Measurements from ENCODE around the gene HSFX2.
A peak's percentile ranks its signal among the peaks of the same experiment; 100 is the strongest.

Gene HSFX2

DNA sequence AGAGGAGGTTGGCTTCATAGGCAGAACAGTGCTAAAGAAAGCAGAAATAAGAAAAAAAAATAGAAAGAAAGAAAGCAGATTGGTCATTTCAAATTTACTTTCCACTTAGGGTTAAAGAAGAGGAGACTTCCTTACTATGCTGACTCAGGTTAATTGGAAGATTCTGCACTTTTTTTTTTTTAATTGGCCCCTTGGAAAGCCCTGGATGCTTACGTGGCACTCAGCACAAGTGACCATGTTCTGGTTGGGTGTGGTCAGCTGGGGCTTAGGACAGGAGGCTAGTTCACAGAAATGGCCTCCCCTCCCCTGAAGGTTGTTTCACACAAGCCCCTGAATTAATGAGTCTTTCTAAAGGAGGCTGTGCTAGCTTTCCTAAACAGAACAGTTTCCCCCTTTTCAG lies 22.4 kb downstream of the HSFX2 start:
- peak; percentile 15 for DNase-seq (ENCODE audit: low read depth)
- TF ChIP-seq, protein P1, sequence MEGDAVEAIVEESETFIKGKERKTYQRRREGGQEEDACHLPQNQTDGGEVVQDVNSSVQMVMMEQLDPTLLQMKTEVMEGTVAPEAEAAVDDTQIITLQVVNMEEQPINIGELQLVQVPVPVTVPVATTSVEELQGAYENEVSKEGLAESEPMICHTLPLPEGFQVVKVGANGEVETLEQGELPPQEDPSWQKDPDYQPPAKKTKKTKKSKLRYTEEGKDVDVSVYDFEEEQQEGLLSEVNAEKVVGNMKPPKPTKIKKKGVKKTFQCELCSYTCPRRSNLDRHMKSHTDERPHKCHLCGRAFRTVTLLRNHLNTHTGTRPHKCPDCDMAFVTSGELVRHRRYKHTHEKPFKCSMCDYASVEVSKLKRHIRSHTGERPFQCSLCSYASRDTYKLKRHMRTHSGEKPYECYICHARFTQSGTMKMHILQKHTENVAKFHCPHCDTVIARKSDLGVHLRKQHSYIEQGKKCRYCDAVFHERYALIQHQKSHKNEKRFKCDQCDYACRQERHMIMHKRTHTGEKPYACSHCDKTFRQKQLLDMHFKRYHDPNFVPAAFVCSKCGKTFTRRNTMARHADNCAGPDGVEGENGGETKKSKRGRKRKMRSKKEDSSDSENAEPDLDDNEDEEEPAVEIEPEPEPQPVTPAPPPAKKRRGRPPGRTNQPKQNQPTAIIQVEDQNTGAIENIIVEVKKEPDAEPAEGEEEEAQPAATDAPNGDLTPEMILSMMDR (conservative IDR thresholded peaks at IDR 0.05; ENCODE audit: control insufficient read depth, insufficient read depth, low read depth, low read length), result no peak
- no peak overlapping the region for H3K4me3 ChIP-seq (ENCODE audit: control insufficient read depth, low read depth, low read length)

DNA sequence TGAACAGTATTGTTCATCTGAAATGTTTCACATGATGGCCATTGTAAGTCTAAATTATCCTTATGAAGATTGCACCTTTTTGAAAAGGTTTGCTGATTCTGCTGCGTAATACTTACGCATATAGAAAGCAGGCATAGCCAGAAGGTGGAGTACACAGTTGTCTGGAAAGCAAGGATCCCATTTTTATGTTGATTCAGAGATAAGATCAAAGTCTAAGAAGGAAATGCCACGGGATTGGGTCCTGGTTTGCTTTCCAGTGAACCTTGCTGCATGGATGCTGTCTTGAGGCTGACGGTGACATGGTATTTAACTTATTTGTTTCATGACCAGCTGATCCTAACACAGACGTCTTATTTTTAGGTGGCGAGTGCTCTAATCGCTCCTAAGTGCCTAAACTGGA lies 23.3 kb downstream of the HSFX2 start:
- TF ChIP-seq, protein P1 (conservative IDR thresholded peaks at IDR 0.05; ENCODE audit: control insufficient read depth, insufficient read depth, low read depth, low read length), result no peak
- DNase-seq (ENCODE audit: low read depth), result no peak
- H3K4me3 ChIP-seq (ENCODE audit: control insufficient read depth, low read depth, low read length), result no peak overlapping the region

DNA sequence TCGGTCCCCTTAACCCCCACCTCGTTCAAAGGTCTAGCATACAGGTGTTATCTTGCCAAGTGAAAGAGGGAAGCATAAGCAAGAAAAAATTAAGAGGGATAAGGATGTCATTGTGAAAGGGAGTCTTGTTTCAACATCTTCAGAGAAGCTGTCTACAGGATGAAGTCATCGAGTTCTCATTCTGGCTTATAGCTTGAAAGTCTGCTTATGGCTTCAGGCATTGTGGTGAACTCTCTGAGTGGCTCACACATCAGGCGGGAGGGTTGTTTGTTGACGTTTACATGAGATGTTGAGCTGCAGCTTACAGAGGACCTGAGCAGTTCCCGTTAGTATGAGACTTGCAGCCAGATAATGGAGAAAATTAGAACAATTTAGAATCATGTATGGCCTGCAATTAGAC lies 24.4 kb downstream of the HSFX2 start:
- no peak overlapping the region for H3K4me3 ChIP-seq (ENCODE audit: control insufficient read depth, low read depth, low read length)
- DNase-seq (ENCODE audit: low read depth), result peak; percentile 41
- TF ChIP-seq, protein P1 (conservative IDR thresholded peaks at IDR 0.05; ENCODE audit: control insufficient read depth, insufficient read depth, low read depth, low read length), result no peak

DNA sequence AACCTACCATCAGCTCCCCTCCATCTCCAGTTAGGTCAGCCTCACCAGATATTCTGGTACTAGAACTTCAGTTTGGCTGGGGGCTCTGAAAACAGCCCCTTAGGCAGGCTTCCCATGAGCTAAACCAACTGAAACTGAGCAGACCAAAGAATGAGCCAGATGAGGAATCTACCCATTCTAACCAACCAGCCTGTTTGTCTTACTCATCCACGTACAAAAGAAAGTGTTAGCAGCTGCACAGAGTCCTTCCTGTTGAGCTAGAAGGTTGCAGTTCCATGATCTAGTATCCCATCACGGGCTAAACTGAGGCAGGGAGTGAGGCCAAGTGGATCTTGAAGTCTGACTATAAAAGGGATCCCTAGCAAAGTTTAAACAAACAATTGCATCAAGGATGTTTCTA lies 25.3 kb downstream of the HSFX2 start:
- no peak overlapping the region for H3K4me3 ChIP-seq (ENCODE audit: control insufficient read depth, low read depth, low read length)
- DNase-seq (ENCODE audit: low read depth), result no peak
- TF ChIP-seq, protein P1 (conservative IDR thresholded peaks at IDR 0.05; ENCODE audit: control insufficient read depth, insufficient read depth, low read depth, low read length), result no peak

DNA sequence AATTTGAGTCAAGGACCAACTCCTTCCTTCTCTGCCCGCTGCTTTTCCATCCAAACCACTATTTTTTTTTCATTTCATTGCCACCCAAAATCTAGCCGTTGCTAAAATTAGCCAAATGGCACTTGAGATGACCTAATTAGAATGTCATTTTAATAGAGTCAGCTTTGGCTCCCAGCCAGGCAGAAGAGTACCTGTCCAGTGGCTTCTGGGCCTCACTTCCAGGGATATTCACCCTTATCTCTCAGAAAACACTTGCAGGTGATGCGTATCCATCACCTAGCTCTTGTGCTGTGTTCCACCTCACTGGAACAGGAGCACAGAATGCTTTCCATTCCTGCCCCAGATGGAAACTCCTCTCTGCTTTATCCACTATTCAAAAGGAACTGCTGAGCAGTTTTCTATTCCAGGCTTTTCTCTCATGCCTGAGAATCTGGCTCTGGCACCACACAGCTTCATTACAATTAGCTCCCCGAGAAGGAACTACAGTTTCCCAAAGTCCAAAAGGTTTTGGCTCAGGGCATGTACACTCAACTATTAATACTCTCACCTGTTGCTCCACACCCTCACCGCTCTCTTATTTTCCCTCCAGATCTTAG lies 26.3 kb downstream of the HSFX2 start:
- TF ChIP-seq, protein P1 (conservative IDR thresholded peaks at IDR 0.05; ENCODE audit: control insufficient read depth, insufficient read depth, low read depth, low read length), result no peak
- H3K4me3 ChIP-seq (ENCODE audit: control insufficient read depth, low read depth, low read length), result no peak overlapping the region
- no peak for DNase-seq (ENCODE audit: low read depth)

DNA sequence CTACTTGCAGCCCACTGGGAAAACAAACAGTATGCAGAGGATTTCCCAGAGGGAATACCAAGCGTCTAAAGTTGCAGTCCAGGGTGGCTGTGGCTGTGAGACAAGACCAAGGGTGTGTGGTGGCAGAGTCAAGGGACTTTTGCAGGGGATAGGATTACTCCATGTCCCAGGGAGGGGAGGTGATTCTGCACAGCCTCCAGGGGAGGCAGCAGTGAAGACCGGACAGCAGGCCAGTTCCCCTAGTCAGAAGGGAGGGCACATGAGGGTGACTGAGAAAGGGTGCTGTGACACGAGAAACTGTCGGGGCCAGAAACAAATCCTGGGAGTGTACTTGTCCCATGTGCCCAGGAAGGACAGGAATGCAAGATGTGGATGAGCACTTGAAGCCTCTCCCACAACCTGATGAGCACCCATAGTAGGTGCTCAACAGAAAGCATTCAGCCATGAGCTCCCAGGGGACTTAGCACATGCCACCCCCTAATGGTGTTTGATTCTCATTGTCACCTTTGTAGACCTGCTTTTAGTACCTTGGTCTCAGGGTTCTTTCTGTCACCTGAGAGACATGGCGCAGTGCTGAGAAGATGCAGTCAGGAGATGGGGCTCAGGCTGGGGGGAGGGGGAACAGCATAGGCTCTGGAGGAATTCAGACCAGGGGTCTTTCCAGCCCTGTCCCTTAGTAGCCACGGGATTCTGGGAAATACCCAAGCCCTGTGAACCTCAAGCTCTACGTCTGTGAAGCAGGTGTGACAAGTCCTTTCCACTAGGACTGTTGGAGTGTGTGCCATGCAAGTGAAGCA lies 27.3 kb downstream of the HSFX2 start:
- TF ChIP-seq, protein P1 (conservative IDR thresholded peaks at IDR 0.05; ENCODE audit: control insufficient read depth, insufficient read depth, low read depth, low read length), result no peak
- no peak overlapping the region for H3K4me3 ChIP-seq (ENCODE audit: control insufficient read depth, low read depth, low read length)
- DNase-seq (ENCODE audit: low read depth), result no peak

All from fibroblast of mammary gland (primary cell).